A172 (cell line): ENCODE data around the gene RAB11FIP4. TPM values are rescaled to one million over a fixed set of nuclear protein-coding genes. Genes with fewer than 3 reads are reported as not detected.
A peak's percentile ranks its signal among the peaks of the same experiment; 100 is the strongest.

Source experiments
- DNase-seq: peaks from one replicate; pipeline ENCODE4 v3.0.0-alpha.2; 2015; ENCODE audit warnings: low spot score
- total RNA-seq: library from RNA; depleted of rRNA; stranded (reverse); fragments of >200 nt; shearing (Covaris generic); gene quantifications from 2 replicates; pipeline ENCODE4 v1.2.3, GENCODE V29; 2014

Gene RAB11FIP4
- total RNA-seq, 1 experiment from 2014 or later, result 2.2 TPM

- DNase-seq, result no peak
Observed at GRCh38 chr17:31386542-31387075, 4.9 kb upstream of the RAB11FIP4 start.

GRCh38 chr17:31387438-31387837 lies 4.0 kb upstream of the RAB11FIP4 start:
- no peak for DNase-seq

GRCh38 chr17:31388351-31388750 lies 3.1 kb upstream of the RAB11FIP4 start:
- DNase-seq, result no peak

GRCh38 chr17:31388770-31389656 lies 2.5 kb upstream of the RAB11FIP4 start:
- DNase-seq, result no peak

GRCh38 chr17:31389657-31390381 lies 1.7 kb upstream of the RAB11FIP4 start:
- DNase-seq, result no peak

GRCh38 chr17:31390426-31390747 lies 1.1 kb upstream of the RAB11FIP4 start:
- no peak for DNase-seq

GRCh38 chr17:31390748-31391495 lies 553 bp upstream of the RAB11FIP4 start:
- DNase-seq, result no peak

GRCh38 chr17:31392002-31392855 lies 754 bp downstream of the RAB11FIP4 start:
- no peak for DNase-seq

- DNase-seq, result no peak
Observed at GRCh38 chr17:31392856-31393748, 1.6 kb downstream of the RAB11FIP4 start.

- no peak for DNase-seq
Observed at GRCh38 chr17:31393749-31394146, 2.3 kb downstream of the RAB11FIP4 start.

GRCh38 chr17:31394544-31394943 lies 3.1 kb downstream of the RAB11FIP4 start:
- peak; percentile 28 for DNase-seq

GRCh38 chr17:31397256-31397939 lies 5.9 kb downstream of the RAB11FIP4 start:
- DNase-seq, result no peak

GRCh38 chr17:31398381-31399311 lies 7.2 kb downstream of the RAB11FIP4 start:
- DNase-seq, result no peak

- DNase-seq, result no peak
Observed at GRCh38 chr17:31400481-31400950, 9.0 kb downstream of the RAB11FIP4 start.

- DNase-seq, result no peak
Observed at GRCh38 chr17:31401456-31402254, 10.2 kb downstream of the RAB11FIP4 start.

- DNase-seq, result no peak
Observed at GRCh38 chr17:31404028-31404949, 12.8 kb downstream of the RAB11FIP4 start.
